Adrenal gland (tissue), 12 donors: ENCODE results near the gene DUSP16. TPM values are rescaled to one million over a fixed set of nuclear protein-coding genes. Genes with fewer than 3 reads are reported as not detected.

ENCODE experiments used
- DNase-seq, 7 donors: peaks; one replicate each; pipeline ENCODE4 v3.0.0-alpha.2; 2019 to 2020
- H3K27ac ChIP-seq, 5 donors: fragments of 200-600 bp; sonication (generic) in 4 of 5; 1 replicate in 3 of 5; 2 replicates in 2 of 5; pipeline versions ENCODE4 v1.5.1 to v1.8.0; 2016 to 2020; ENCODE audit warnings: mild to moderate bottlenecking in 1 of 5
- H3K27me3 ChIP-seq: fragments of 200-600 bp; 2 replicates; pipeline ENCODE4 v1.8.0; 2021
- H3K36me3 ChIP-seq, 2 donors: fragments of 200-600 bp; replicated peaks in 1 of 2; 1 replicate in 1 of 2; 2 replicates in 1 of 2; pipeline versions ENCODE4 v1.5.1 to v1.8.0; 2018 to 2022
- H3K4me1 ChIP-seq, 2 donors: fragments of 200-600 bp; replicated peaks in 1 of 2; 1 replicate in 1 of 2; 2 replicates in 1 of 2; pipeline versions ENCODE4 v1.5.1 to v1.8.0; 2018 to 2021
- H3K4me3 ChIP-seq, 4 donors: fragments of 200-600 bp; sonication (generic) in 3 of 4; one replicate each; pipeline ENCODE4 v1.5.1; 2016 to 2018
- H3K9me3 ChIP-seq, 3 donors: fragments of 200-600 bp; sonication (generic) in 1 of 3; replicated peaks in 1 of 3; 1 replicate in 2 of 3; 2 replicates in 1 of 3; pipeline versions ENCODE4 v1.5.1 to v1.8.0; 2016 to 2021
- CTCF ChIP-seq, 6 experiments: fragments of 450-650 bp in 4 of 6; fragments of 200-600 bp in 2 of 6; sonication (generic) in 1 of 6; IDR thresholded peaks; 1 replicate in 5 of 6; 2 replicates in 1 of 6; pipeline versions ENCODE4 v1.5.1 to v1.8.0; 2016 to 2021; ENCODE audit warnings: antibody characterized with exemption in 6 of 6, mild to moderate bottlenecking in 2 of 6, moderate library complexity in 1 of 6
- POLR2A ChIP-seq, 2 donors: fragments of 450-650 bp; IDR thresholded peaks; one replicate each; pipeline ENCODE4 v1.6.1; 2017; ENCODE audit warnings: antibody characterized with exemption in 2 of 2, mild to moderate bottlenecking in 2 of 2, moderate library complexity in 1 of 2
- WGBS, 4 donors: extraction: QIAGEN DNeasy Blood & Tissue Kit in 2 of 4; methylation state at CpG; one replicate each; pipeline versions ENCODE4 v1.1.5 to v1.1.7; 2013 to 2017; 5-methylcytosine and 5-hydroxymethylcytosine counted together
- intact Hi-C, 2 donors: fragments of 100-400 bp; cut with DNase I; formaldehyde crosslinking; loops; one replicate each; pipeline versions ENCODE4 v1.14.1 to v1.15.0; 2022 to 2023
- polyA plus RNA-seq, 3 donors: library from polyadenylated mRNA; stranded (reverse); fragments of 200-250 nt in 2 of 3; fragments of 350-450 nt in 1 of 3; fragmentation: Illumina TruSeq in 1 of 3; extraction: RNeasy Lipid Tissue Mini Kit (QIAGEN cat#74804) in 1 of 3; gene quantifications; one replicate each; pipeline ENCODE4 v1.2.3, GENCODE V29; 2013 to 2014
- total RNA-seq, 9 donors: library from RNA; depleted of rRNA in 4 of 9; stranded (reverse); fragments of >200 nt in 4 of 9; fragments of 120-200 nt in 1 of 9; fragmentation: NEBNext Ultra II Directional in 1 of 9; extraction: Animal tissue kit (Norgen Biotek cat#: 25700) in 1 of 9; gene quantifications; one replicate each; pipeline versions ENCODE4 v1.1.0 to v1.2.4, GENCODE V29; 2013 to 2023
- donor health status: healthy with polysubstance abuse.
- donor health status: Bipolar disorder and iron deficiency.
- donor health status: DM: yes; HTN: yes; CAD: no.
- donor health status: DM: no; HTN: no; CAD: no.
- donor health status: DM: no; HTN: no; CAD: no.
- donor health status: DM: yes; HTN: yes; CAD: no.

The DUSP16 gene
- total and polyA plus RNA-seq, 12 donors = 24.5 to 374 (median 109) TPM

- Histone ChIP-seq H3K4me1 (no peaks in the 10 kb centered on the region), H3K27ac (no peak overlapping the region), H3K27me3 (no peaks in the 10 kb centered on the region), H3K4me3 (no peak overlapping the region), H3K9me3 (peaks cover 0 to 15% (median 0%) of the 10 kb centered on the region in 3 donors), H3K36me3 (no peaks in the 10 kb centered on the region)
- intact Hi-C loops = no loop called here
- no peak for DNase-seq
- TF ChIP-seq POLR2A (IDR thresholded peaks at IDR 0.05) (no peak), CTCF (IDR thresholded peaks at IDR 0.05) (no peak)
- 68 to 100% (median 85%) methylated on average over 2 of the region's 2 CpGs for WGBS, 4 donors
These were observed 137.7 kb downstream of the DUSP16 start for GRCh38 chr12:12425001-12425400.

Other genes with a start within 250 kb of the DUSP16 start
- gene MANSC1, start 212.6 kb downstream of the DUSP16 start, total RNA-seq = 10 to 100 TPM in 8 of 9 donors, 1 to 10 TPM in 1; 6.3 to 25.3 (median 16.5) TPM
- gene MANSC1, start 212.6 kb downstream of the DUSP16 start, polyA plus RNA-seq = 10 to 100 TPM in 1 of 3 donors, 1 to 10 TPM in 2; 3.9 to 24.3 (median 8.1) TPM
- gene BORCS5, start 205.8 kb downstream of the DUSP16 start, total RNA-seq = 10 to 100 TPM in 6 of 9 donors, 1 to 10 TPM in 3; 8.4 to 30.1 (median 15.0) TPM
- gene BORCS5, start 205.8 kb downstream of the DUSP16 start, polyA plus RNA-seq = 1 to 10 TPM; 3.6 to 8.5 (median 5.5) TPM
- 100 to 1,000 TPM in 8 of 9 donors, 10 to 100 TPM in 1; 53.6 to 357 (median 144) TPM for gene CREBL2, start 49.0 kb upstream of the DUSP16 start, total RNA-seq
- gene CREBL2, start 49.0 kb upstream of the DUSP16 start, polyA plus RNA-seq = 100 to 1,000 TPM in 1 of 3 donors, 10 to 100 TPM in 2; 41.5 to 307 (median 50.4) TPM
- 1 to 10 TPM in 2 of 9 donors, under 1 TPM in 4, not detected in 3; 0.56 to 1.1 (median 0.78) TPM for gene GPR19, start 133.3 kb upstream of the DUSP16 start, total RNA-seq
- 1 to 10 TPM in 2 of 3 donors, under 1 TPM in 1; 0.98 to 1.8 (median 1.1) TPM for gene GPR19, start 133.3 kb upstream of the DUSP16 start, polyA plus RNA-seq
- 10 to 100 TPM; 37.9 to 97.8 (median 64.4) TPM for gene CDKN1B, start 154.5 kb upstream of the DUSP16 start, total RNA-seq
- 10 to 100 TPM; 18.2 to 80.3 (median 25.3) TPM for gene CDKN1B, start 154.5 kb upstream of the DUSP16 start, polyA plus RNA-seq
- 10 to 100 TPM in 4 of 9 donors, 1 to 10 TPM in 5; 2.1 to 11.5 (median 8.1) TPM for gene APOLD1, start 222.8 kb upstream of the DUSP16 start, total RNA-seq
- gene APOLD1, start 222.8 kb upstream of the DUSP16 start, polyA plus RNA-seq = 1 to 10 TPM; 1.2 to 7.6 (median 6.9) TPM